ENCODE data around the gene SPOCK3. TPM values are rescaled to one million over a fixed set of nuclear protein-coding genes. Genes with fewer than 3 reads are reported as not detected.
"Not testable (repeated sequence)": the region's sequence is repeated elsewhere in the genome, so short reads cannot be mapped to it uniquely, and the experiment has no call there.

Gene SPOCK3
- not detected for total RNA-seq

DNA sequence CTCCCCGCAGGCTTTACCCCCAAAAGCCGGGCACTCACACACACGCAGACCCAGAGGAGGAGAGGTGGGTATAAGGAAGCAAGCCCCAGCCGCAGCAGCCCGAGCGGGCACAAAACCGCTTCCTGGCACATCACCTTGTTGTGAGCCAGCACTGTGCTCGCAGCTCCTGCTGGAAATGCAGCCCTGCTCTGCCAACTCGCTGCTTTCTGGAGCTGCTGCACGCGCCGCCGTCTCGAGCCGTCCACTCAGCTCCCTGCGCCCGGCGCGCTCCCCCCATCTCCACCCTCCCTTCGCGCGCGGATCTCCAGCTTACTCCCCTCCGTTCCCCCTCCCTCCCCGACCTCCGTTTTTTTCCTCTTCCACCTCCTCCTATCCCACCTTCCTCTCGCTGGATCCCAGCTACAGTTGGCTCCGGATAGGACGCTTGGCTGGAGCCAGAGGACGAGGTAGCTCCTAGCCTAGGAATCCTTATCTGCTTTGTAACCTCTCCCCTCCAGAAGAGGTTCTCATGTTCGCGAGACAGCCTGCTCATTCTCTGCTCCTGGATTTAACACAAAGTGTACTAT, at the start of gene SPOCK3:
Gene SPOCK3, minus strand, starts transcription at position 179 of the 566 bp plus-strand sequence.
- CTCF ChIA-PET: no interaction called here
- Mint-ChIP-seq H3K27ac (no peak within 1 kb of the TSS), H3K36me3 (no peaks in the 10 kb centered on the region), H3K9me3 (no peaks in the 10 kb centered on the region), H3K27me3 (peaks cover 15% of the 10 kb centered on the region), H3K4me1 (ENCODE audit: low read depth) (no peaks in the 10 kb centered on the region), H3K4me3 (no peak within 1 kb of the TSS)
- POLR2A ChIA-PET: interaction anchor here (0.6 kb wide), 1 partner anchor 99 kb away, joined by 4 read pairs; no protein-coding TSS in a partner anchor
- DNase-seq: peak; percentile 9
- intact Hi-C loops (cut with micrococcal nuclease): no loop called here

DNA sequence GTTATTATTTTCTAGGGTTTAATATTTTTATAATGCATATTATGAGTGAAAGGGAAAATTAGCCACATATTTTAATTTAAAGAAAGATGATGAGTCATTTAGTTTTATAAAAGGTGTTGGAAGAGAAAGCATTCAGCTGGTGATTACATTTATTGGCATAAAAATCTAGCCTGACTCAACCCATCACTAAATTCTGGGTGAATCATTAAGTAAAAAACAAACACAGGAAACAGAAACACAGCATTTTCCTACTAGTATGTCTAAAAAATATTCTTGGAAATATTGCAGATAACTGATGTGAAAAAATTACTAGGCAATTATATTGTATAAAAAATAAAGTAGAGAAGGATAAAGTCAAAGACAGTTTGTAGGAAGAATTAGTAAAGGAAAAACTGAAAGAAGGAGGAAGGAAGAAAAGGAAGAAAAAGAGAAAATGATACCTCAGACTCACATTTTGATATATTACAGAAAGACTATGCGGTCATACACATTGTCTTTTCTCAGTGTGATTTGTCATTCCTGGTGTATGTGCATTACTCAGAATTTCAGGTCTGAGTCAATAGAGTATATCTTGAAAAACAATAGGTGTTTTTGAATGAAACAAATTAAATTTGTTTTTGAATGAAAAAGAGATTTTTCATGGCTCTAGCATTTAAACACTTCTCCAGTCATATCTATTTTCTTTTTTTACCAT, 48.0 kb upstream of the SPOCK3 start:
- DNase-seq: no peak
- CTCF ChIA-PET: no interaction called here
- intact Hi-C loops (cut with micrococcal nuclease): no loop called here
- Mint-ChIP-seq H3K27ac (no peak overlapping the region), H3K36me3 (no peaks in the 10 kb centered on the region), H3K27me3 (no peaks in the 10 kb centered on the region), H3K4me3 (no peak overlapping the region), H3K4me1 (ENCODE audit: low read depth) (no peaks in the 10 kb centered on the region), H3K9me3 (peaks cover 20% of the 10 kb centered on the region)
- POLR2A ChIA-PET: no interaction called here

DNA sequence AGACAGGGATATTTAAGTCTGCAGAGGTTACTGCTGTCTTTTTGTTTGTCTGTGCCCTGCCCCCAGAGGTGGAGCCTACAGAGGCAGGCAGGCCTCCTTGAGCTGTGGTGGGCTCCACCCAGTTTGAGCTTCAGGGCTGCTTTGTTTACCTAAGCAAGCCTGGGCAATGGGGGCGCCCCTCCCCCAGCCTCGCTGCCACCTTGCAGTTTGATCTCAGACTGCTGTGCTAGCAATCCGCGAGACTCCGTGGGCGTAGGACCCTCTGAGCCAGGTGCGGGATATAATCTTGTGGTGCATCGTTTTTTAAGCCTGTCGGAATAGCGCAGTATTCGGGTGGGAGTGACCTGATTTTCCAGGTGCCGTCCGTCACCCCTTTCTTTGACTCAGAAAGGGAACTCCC, 47.3 kb upstream of the SPOCK3 start:
- intact Hi-C loops (cut with micrococcal nuclease); H3K27me3 Mint-ChIP-seq; H3K4me3 Mint-ChIP-seq; DNase-seq; H3K27ac Mint-ChIP-seq; H3K4me1 Mint-ChIP-seq (ENCODE audit: low read depth); POLR2A ChIA-PET; H3K36me3 Mint-ChIP-seq; CTCF ChIA-PET: not testable (repeated sequence)
- peaks cover 17% of the 10 kb centered on the region for H3K9me3 Mint-ChIP-seq

DNA sequence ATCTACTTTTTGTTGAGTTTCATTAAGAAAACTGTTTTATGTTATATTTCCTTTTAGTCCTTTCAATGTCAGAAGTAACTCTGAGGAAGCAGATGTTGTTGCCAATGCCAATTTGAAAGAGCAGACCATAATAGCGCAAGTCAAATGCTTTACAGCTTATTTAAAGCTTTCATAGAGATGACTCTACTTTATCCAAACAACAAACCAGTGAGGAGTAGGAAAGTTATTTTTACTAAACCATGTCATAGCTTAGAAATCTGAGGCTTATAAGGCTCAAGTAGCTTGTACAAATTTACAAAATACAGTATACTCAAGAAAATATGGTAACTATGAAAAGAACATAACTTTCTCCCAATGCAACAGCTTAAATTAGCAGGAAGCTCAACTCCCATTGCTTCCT, 40.1 kb upstream of the SPOCK3 start:
- Mint-ChIP-seq H3K9me3 (peaks cover 15% of the 10 kb centered on the region), H3K27me3 (no peaks in the 10 kb centered on the region), H3K4me3 (no peak overlapping the region), H3K36me3 (no peaks in the 10 kb centered on the region), H3K4me1 (ENCODE audit: low read depth) (no peaks in the 10 kb centered on the region), H3K27ac (no peak overlapping the region)
- POLR2A ChIA-PET: no interaction called here
- intact Hi-C loops (cut with micrococcal nuclease): no loop called here
- CTCF ChIA-PET: interaction anchor here (0.6 kb wide), 1 partner anchor 31 kb away, joined by 3 read pairs; no protein-coding TSS in a partner anchor
- no peak for DNase-seq

DNA sequence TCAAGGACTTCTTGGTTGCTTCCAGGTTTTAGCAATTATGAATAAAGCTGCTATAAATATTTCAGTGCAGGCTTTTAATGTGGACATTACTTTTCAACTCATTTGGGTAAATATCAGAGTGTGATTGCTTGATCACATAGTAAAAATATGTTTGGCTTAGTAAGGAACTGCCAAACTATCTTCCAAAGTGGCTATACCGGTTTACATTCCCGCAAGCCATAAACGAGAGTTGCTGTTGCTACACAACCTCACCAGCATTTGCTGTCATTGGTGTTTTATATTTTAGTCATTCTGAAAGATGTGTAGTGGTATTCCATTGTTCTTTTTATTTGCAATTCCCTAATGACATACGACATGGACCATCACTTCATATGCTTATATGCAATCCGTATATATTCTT, 30.9 kb upstream of the SPOCK3 start:
- Mint-ChIP-seq H3K27ac (no peak overlapping the region), H3K36me3 (no peaks in the 10 kb centered on the region), H3K27me3 (no peaks in the 10 kb centered on the region), H3K9me3 (peaks cover 10% of the 10 kb centered on the region), H3K4me3 (no peak overlapping the region), H3K4me1 (ENCODE audit: low read depth) (no peaks in the 10 kb centered on the region)
- ChIA-PET CTCF (no interaction called here), POLR2A (no interaction called here)
- DNase-seq: no peak
- intact Hi-C loops (cut with micrococcal nuclease): no loop called here

DNA sequence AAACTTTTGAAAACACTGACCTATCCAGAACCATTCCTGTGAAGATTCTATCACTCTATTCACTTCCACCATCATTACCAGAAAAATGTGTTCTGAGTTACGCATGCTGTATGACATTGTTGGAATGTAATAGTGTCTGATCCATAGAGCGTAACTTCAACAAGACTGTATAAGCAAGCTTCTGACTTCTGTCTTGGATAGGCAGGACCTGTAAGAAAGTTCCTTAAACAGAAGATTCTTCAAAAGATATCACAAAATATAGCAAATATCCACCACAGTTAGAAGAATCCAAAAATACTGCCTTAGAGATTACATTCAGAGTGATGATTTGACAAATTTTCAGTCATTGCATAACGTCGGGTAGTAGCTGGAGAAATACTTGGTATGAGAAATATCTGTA, 14.0 kb upstream of the SPOCK3 start:
- POLR2A ChIA-PET: no interaction called here
- H3K4me1 Mint-ChIP-seq (ENCODE audit: low read depth): no peaks in the 10 kb centered on the region
- H3K27ac Mint-ChIP-seq: no peak overlapping the region
- intact Hi-C loops (cut with micrococcal nuclease): no loop called here
- CTCF ChIA-PET: no interaction called here
- no peak for DNase-seq
- H3K9me3 Mint-ChIP-seq: peaks cover 8% of the 10 kb centered on the region
- no peak overlapping the region for H3K4me3 Mint-ChIP-seq
- no peaks in the 10 kb centered on the region for H3K36me3 Mint-ChIP-seq
- no peaks in the 10 kb centered on the region for H3K27me3 Mint-ChIP-seq

DNA sequence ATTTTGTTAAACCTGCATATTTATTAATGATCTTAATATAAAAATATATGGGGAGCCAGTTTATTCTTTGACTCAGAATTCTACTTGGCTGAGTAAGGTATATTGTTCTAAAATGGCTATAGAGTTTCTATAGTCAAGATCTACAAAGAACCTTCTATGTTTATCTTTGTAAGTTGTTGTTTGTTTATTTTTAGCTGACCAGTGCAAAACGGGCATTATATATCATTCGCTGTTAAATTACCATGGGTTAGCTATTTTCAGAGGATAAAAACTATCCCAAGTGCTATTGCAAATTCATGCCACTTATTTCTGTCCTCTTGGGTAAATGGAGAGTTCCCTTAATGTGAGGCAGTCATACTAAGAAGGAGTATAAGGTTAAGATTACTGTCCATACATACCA, 5.3 kb upstream of the SPOCK3 start:
- Mint-ChIP-seq H3K4me1 (ENCODE audit: low read depth) (no peaks in the 10 kb centered on the region), H3K27me3 (peaks cover 9% of the 10 kb centered on the region), H3K9me3 (peaks cover under 1% of the 10 kb centered on the region), H3K4me3 (no peak overlapping the region), H3K27ac (no peak overlapping the region), H3K36me3 (no peaks in the 10 kb centered on the region)
- intact Hi-C loops (cut with micrococcal nuclease): no loop called here
- CTCF ChIA-PET: no interaction called here
- no peak for DNase-seq
- POLR2A ChIA-PET: no interaction called here

DNA sequence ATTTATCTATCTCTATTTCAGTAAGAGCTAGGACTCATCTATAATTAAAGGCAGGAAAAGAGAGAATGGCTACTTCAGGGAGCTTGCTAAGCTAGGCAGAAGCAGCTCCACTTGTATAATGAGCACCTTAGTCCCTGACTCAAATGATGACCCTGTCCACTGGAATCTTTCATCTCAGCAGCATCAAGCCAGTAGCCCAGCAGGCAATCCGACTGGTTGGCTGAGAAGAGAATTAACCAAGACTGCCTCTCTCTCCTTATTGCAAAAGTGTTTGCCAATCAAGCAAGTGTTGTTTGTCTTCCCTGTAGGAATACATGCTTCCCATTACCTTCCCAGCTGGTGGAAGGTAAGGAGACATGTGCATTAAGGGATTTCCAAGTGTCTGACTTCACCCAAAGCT, 3.9 kb upstream of the SPOCK3 start:
- no peak overlapping the region for H3K4me3 Mint-ChIP-seq
- H3K4me1 Mint-ChIP-seq (ENCODE audit: low read depth): no peaks in the 10 kb centered on the region
- H3K9me3 Mint-ChIP-seq: no peaks in the 10 kb centered on the region
- CTCF ChIA-PET: no interaction called here
- no peaks in the 10 kb centered on the region for H3K36me3 Mint-ChIP-seq
- no peak overlapping the region for H3K27ac Mint-ChIP-seq
- peaks cover 14% of the 10 kb centered on the region for H3K27me3 Mint-ChIP-seq
- POLR2A ChIA-PET: no interaction called here
- no peak for DNase-seq
- intact Hi-C loops (cut with micrococcal nuclease): no loop called here

DNA sequence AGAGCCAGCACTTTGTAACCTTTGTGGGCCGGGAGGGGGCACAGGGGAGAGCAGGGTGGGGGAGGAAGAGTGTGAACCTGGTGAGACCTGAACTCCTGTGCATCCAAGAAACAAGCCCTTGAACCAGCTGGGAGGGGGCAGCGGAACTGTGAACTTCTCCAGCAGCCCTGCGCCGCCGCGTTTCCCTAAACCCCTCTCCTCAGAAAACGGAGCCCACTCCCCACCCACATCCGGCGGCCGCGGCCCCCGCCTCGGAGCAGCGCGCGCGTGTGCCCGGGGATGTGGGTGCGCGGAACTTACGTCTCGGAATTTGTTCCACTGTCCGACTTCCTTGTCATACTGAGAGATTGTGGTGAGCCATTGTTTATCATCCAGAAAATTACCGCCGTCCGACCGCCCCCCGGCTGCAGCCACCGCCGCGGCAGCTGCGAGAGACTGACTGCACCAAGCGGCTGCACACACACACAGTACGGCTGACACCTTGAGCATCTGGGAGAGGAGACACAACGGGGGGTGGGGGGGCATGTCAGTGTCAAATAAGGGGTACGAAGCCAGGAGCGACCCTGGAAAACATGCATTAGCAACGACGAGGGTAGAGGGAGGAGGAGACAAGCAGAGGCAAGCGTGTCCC, 494 bp downstream of the SPOCK3 start:
- intact Hi-C loops (cut with micrococcal nuclease): no loop called here
- CTCF ChIA-PET: no interaction called here
- peaks cover 15% of the 10 kb centered on the region for H3K27me3 Mint-ChIP-seq
- H3K4me3 Mint-ChIP-seq: no peak overlapping the region
- no peak for DNase-seq
- no peaks in the 10 kb centered on the region for H3K9me3 Mint-ChIP-seq
- H3K36me3 Mint-ChIP-seq: no peaks in the 10 kb centered on the region
- no peak overlapping the region for H3K27ac Mint-ChIP-seq
- H3K4me1 Mint-ChIP-seq (ENCODE audit: low read depth): no peaks in the 10 kb centered on the region
- POLR2A ChIA-PET: no interaction called here

DNA sequence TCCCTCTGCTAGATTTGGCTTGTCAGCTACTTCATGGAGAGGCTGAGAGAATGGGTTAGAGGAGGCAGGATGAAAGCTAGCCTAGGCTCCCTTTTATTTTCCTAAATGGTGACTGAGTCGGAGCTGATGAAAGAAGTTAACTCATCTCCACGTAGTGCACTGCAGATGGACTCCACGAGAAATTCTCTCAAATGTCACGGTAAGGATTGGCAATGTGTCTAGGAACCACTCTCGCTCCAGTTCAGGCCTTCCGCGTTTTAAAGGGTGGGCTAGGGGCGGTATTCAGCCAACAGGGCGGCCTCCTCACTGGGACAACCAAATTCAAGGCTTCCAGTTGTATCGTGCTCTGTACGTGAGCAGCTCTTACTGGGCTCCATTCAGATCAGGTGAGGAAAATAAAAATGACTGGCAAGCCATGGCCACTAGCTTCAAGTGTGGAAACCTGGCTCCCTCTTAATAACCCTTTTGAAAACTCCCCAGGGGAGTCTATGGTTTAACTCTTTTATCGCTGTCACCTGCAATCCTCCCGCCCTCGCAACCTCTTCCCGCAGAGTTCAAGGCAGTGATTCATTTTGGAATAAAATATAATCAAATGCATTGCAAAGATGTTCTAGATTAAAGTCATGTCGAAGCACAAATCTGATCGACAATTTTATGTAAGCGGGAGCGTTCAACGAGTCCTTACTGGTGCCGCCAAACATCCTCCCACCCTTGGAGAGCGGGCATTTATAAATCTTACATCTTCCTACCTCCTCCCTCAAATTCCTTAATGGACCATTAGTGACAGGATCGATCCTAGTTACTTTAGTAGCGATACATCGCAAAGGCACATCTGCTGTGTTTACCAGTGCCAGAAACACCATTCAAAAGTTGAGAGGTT, 1.2 kb downstream of the SPOCK3 start:
- Mint-ChIP-seq H3K27ac (no peak overlapping the region), H3K36me3 (no peaks in the 10 kb centered on the region), H3K4me1 (ENCODE audit: low read depth) (no peaks in the 10 kb centered on the region), H3K4me3 (no peak overlapping the region), H3K27me3 (peaks cover 15% of the 10 kb centered on the region), H3K9me3 (no peaks in the 10 kb centered on the region)
- intact Hi-C loops (cut with micrococcal nuclease): no loop called here
- CTCF ChIA-PET: no interaction called here
- POLR2A ChIA-PET: no interaction called here
- no peak for DNase-seq

DNA sequence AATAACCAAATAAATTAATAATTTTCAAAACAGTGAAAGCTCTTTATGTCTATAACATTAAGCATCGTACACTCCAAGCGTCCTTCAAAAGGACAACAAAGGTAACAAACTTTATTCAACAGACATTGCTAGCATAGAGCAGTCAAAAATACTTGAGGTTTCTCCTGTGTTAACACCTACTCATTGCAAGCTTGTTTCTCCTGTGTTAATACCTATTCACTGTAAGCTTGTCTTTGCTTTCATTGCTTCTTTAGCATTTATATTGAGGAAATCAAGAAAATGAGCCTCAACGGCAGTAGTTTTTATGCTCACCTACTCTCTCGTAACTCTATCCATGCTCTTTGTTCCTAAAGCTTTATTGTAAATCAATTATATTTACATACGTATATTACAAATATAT, 3.5 kb downstream of the SPOCK3 start:
- POLR2A ChIA-PET: no interaction called here
- no peak for DNase-seq

DNA sequence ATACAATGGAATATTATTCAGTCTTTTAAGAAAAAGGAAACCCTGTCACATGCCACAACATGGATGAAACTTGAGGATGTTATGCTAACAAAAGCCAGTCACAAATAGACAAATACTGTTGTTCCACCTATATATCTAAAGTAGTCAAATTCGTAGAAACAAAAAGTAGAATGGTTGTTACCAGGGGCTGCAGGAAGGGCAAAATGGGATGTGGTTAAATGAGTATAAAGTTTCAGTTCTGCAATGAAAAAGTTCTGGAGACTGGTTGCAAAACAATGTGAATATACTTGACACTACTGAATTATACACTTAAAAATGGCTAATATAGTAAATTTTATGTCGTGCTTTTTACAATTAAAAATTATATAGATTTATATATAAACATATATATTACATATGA, 12.2 kb downstream of the SPOCK3 start:
- intact Hi-C loops (cut with micrococcal nuclease): no loop called here
- Mint-ChIP-seq H3K4me1 (ENCODE audit: low read depth) (no peaks in the 10 kb centered on the region), H3K27ac (no peak overlapping the region), H3K4me3 (no peak overlapping the region), H3K27me3 (no peaks in the 10 kb centered on the region), H3K36me3 (no peaks in the 10 kb centered on the region), H3K9me3 (peaks cover 4% of the 10 kb centered on the region)
- no peak for DNase-seq
- ChIA-PET POLR2A (no interaction called here), CTCF (no interaction called here)

More for the DNA sequence above, 3.5 kb downstream of the SPOCK3 start:
- H3K36me3 Mint-ChIP-seq: no peaks in the 10 kb centered on the region
- H3K27ac Mint-ChIP-seq: no peak overlapping the region
- CTCF ChIA-PET: no interaction called here
- no peak overlapping the region for H3K4me3 Mint-ChIP-seq
- intact Hi-C loops (cut with micrococcal nuclease): no loop called here
- no peaks in the 10 kb centered on the region for H3K4me1 Mint-ChIP-seq (ENCODE audit: low read depth)
- no peaks in the 10 kb centered on the region for H3K9me3 Mint-ChIP-seq
- peaks cover 15% of the 10 kb centered on the region for H3K27me3 Mint-ChIP-seq
